WTC11 (cell line): Measurements from ENCODE around the gene ZIC5. TPM values are rescaled to one million over a fixed set of nuclear protein-coding genes. Genes with fewer than 3 reads are reported as not detected.

Source experiments
- ATAC-seq: fragments of 200-7000 bp; cut with Tn5 transposase; 2 replicates; pipeline ENCODE4 v1.10.0; 2021; ENCODE audit warnings: mild to moderate bottlenecking, moderate library complexity
- CTCF ChIA-PET: fragments of 300-600 bp; sonication (Branson Sonifier 250); formaldehyde crosslinking; loops from one replicate; lab custom pipeline; 2021; ENCODE audit warnings: antibody characterized with exemption; lab: Charles Lee
- POLR2A ChIA-PET: fragments of 350-600 bp; sonication (Branson Sonifier 250); formaldehyde crosslinking; loops from one replicate; lab custom pipeline; 2021; ENCODE audit warnings: antibody characterized with exemption; lab: Charles Lee
- DNase-seq: peaks from one replicate; pipeline ENCODE4 v3.0.0; 2021; ENCODE audit warnings: low spot score
- H3K27ac Mint-ChIP-seq: 2 replicates; pipeline ENCODE4 v1.8.0; 2021; ENCODE audit warnings: mixed read lengths
- H3K27me3 Mint-ChIP-seq: 2 replicates; pipeline ENCODE4 v1.8.0; 2021; ENCODE audit warnings: low read depth, mild to moderate bottlenecking, moderate library complexity, mixed read lengths
- H3K36me3 Mint-ChIP-seq: 2 replicates; pipeline ENCODE4 v1.8.0; 2021; ENCODE audit warnings: mixed read lengths
- H3K4me1 Mint-ChIP-seq: 2 replicates; pipeline ENCODE4 v1.8.0; 2022; ENCODE audit warnings: mixed read lengths
- H3K4me3 Mint-ChIP-seq: 2 replicates; pipeline ENCODE4 v1.8.0; 2021; ENCODE audit warnings: mild to moderate bottlenecking, moderate library complexity, mixed read lengths
- H3K9me3 Mint-ChIP-seq: 2 replicates; pipeline ENCODE4 v1.8.0; 2021; ENCODE audit warnings: mixed read lengths
- AFF4 ChIP-seq: sonication (generic); formaldehyde crosslinking; IDR thresholded peaks from 2 replicates; pipeline ENCODE4 v1.8.1; 2023; ENCODE audit warnings: mild to moderate bottlenecking, missing genetic modification reagents, borderline replicate concordance
- ATF1 ChIP-seq: sonication (generic); formaldehyde crosslinking; IDR thresholded peaks from 2 replicates; pipeline ENCODE4 v1.8.1; 2023; ENCODE audit warnings: mild to moderate bottlenecking, moderate library complexity, missing genetic modification reagents
- CREM ChIP-seq: sonication (generic); formaldehyde crosslinking; IDR thresholded peaks from 2 replicates; pipeline ENCODE4 v1.8.1; 2022; ENCODE audit warnings: mild to moderate bottlenecking, missing genetic modification reagents, moderate library complexity
- E2F4 ChIP-seq: sonication (generic); formaldehyde crosslinking; IDR thresholded peaks from 2 replicates; pipeline ENCODE4 v1.8.1; 2022; ENCODE audit warnings: low read depth, mild to moderate bottlenecking, moderate library complexity, missing genetic modification reagents, borderline replicate concordance
- E2F5 ChIP-seq: sonication (generic); formaldehyde crosslinking; IDR thresholded peaks from 2 replicates; pipeline ENCODE4 v1.8.1; 2022; ENCODE audit warnings: mild to moderate bottlenecking, moderate library complexity, missing genetic modification reagents
- EMX1 ChIP-seq: fragments of 250-450 bp; sonication (Bioruptor Pico); IDR thresholded peaks from 2 replicates; pipeline ENCODE4 v1.8.0; 2021; ENCODE audit warnings: mild to moderate bottlenecking
- ESRRA ChIP-seq: sonication (generic); formaldehyde crosslinking; IDR thresholded peaks from 2 replicates; pipeline ENCODE4 v1.8.1; 2022; ENCODE audit warnings: mild to moderate bottlenecking, missing genetic modification reagents, borderline replicate concordance
- FOXK1 ChIP-seq: sonication (generic); formaldehyde crosslinking; IDR thresholded peaks from 2 replicates; pipeline ENCODE4 v1.8.0; 2022; ENCODE audit warnings: mild to moderate bottlenecking, moderate library complexity, missing genetic modification reagents
- GABPB1 ChIP-seq: sonication (generic); formaldehyde crosslinking; IDR thresholded peaks from 2 replicates; pipeline ENCODE4 v1.8.1; 2023; ENCODE audit warnings: mild to moderate bottlenecking, missing genetic modification reagents
- HMGA2 ChIP-seq: fragments of 250-450 bp; sonication (Bioruptor Pico); IDR thresholded peaks from 2 replicates; pipeline ENCODE4 v1.4.0; 2021; ENCODE audit warnings: mild to moderate bottlenecking, moderate library complexity
- HMGXB4 ChIP-seq: sonication (generic); formaldehyde crosslinking; IDR thresholded peaks from 2 replicates; pipeline ENCODE4 v1.8.1; 2023; ENCODE audit warnings: mild to moderate bottlenecking, moderate library complexity, missing genetic modification reagents
- JUN ChIP-seq: sonication (generic); formaldehyde crosslinking; IDR thresholded peaks from 2 replicates; pipeline ENCODE4 v1.8.0; 2023; ENCODE audit warnings: mild to moderate bottlenecking, missing genetic modification reagents
- NR3C1 ChIP-seq: sonication (generic); formaldehyde crosslinking; conservative IDR thresholded peaks from 2 replicates; pipeline ENCODE4 v1.8.1; 2023; ENCODE audit warnings: low read depth, mild to moderate bottlenecking, missing genetic modification reagents
- RELA ChIP-seq: sonication (generic); formaldehyde crosslinking; IDR thresholded peaks from 2 replicates; pipeline ENCODE4 v1.8.1; 2022; ENCODE audit warnings: missing genetic modification reagents, mild to moderate bottlenecking, borderline replicate concordance
- SOX15 ChIP-seq: fragments of 250-450 bp; sonication (Bioruptor Pico); IDR thresholded peaks from 2 replicates; pipeline ENCODE4 v1.9.0; 2021; ENCODE audit warnings: mild to moderate bottlenecking
- TCF7 ChIP-seq: sonication (generic); formaldehyde crosslinking; IDR thresholded peaks from 2 replicates; pipeline ENCODE4 v1.8.0; 2022; ENCODE audit warnings: mild to moderate bottlenecking, low read depth, missing genetic modification reagents, moderate library complexity
- TEAD4 ChIP-seq: sonication (generic); formaldehyde crosslinking; IDR thresholded peaks from 2 replicates; pipeline ENCODE4 v1.8.0; 2022; ENCODE audit warnings: mild to moderate bottlenecking, missing genetic modification reagents
- TP53 ChIP-seq: sonication (generic); formaldehyde crosslinking; IDR thresholded peaks from 2 replicates; pipeline ENCODE4 v1.8.1; 2023; ENCODE audit warnings: mild to moderate bottlenecking, missing genetic modification reagents
- ZNF138 ChIP-seq: sonication (generic); formaldehyde crosslinking; conservative IDR thresholded peaks from 2 replicates; pipeline ENCODE4 v1.8.1; 2022; ENCODE audit warnings: mild to moderate bottlenecking, moderate library complexity, missing genetic modification reagents
- total RNA-seq: library from RNA; stranded (reverse); gene quantifications from 3 replicates; pipeline ENCODE4 v1.2.3, GENCODE V29; 2021
- TF ChIP-seq, protein P1 (sequence below): sonication (generic); formaldehyde crosslinking; IDR thresholded peaks from 2 replicates; pipeline ENCODE4 v1.8.0; 2022; ENCODE audit warnings: mild to moderate bottlenecking, missing genetic modification reagents

Gene ZIC5
- total RNA-seq, 1 experiment from 2014 or later: 46.4 TPM

GRCh38 chr13:99980824-99981734 is 9.5 kb upstream of the ZIC5 start (continued):
- TF ChIP-seq E2F4 (CRISPR knock-in tag) (peak; percentile 2; the same call in 1 of the 2 replicates), ZNF138 (CRISPR knock-in tag) (0 out of 2 replicates have a peak, but pooled peaks have one; percentile 78), TCF7 (CRISPR knock-in tag) (no peak)

GRCh38 chr13:99980201-99980823 is 8.7 kb upstream of the ZIC5 start:
- DNase-seq (peak; percentile 87), ATAC-seq (peak; percentile 27)
- no peak overlapping the region for H3K27ac Mint-ChIP-seq
- H3K9me3 Mint-ChIP-seq: no peaks in the 10 kb centered on the region
- peak overlapping the region; percentile 76 for H3K4me3 Mint-ChIP-seq
- ChIA-PET CTCF (interaction anchor here (0.6 to 2.0 kb wide), 11 partner anchors 9 to 324 kb away, joined by 3 to 9 read pairs (median 3); partner anchors contain the start of gene ZIC5), POLR2A (interaction anchor here (0.8 to 7.1 kb wide), 17 partner anchors 9 to 374 kb away, joined by 3 to 67 read pairs (median 6); partner anchors contain the start of genes CLYBL, PCCA and ZIC5)
- peaks cover 26% of the 10 kb centered on the region for H3K36me3 Mint-ChIP-seq
- peaks cover 38% of the 10 kb centered on the region for H3K27me3 Mint-ChIP-seq
- peaks cover 37% of the 10 kb centered on the region for H3K4me1 Mint-ChIP-seq
- TF ChIP-seq HMGA2 (no peak), GABPB1 (CRISPR knock-in tag) (0 out of 2 replicates have a peak, but pooled peaks have one; percentile 17), TEAD4 (no peak), ESRRA (CRISPR knock-in tag) (0 out of 2 replicates have a peak, but pooled peaks have one; percentile 30), NR3C1 (CRISPR knock-in tag) (no peak), AFF4 (CRISPR knock-in tag) (0 out of 2 replicates have a peak, but pooled peaks have one; percentile 45), EMX1 (CRISPR knock-in tag) (no peak), HMGXB4 (CRISPR knock-in tag) (0 out of 2 replicates have a peak, but pooled peaks have one; percentile 46), JUN (CRISPR knock-in tag) (peak; percentile 73; the same call in 1 of the 2 replicates), ATF1 (CRISPR knock-in tag) (peak; percentile 45; the same call in 1 of the 2 replicates), FOXK1 (CRISPR knock-in tag) (peak; percentile 59; the same call in 1 of the 2 replicates), TP53 (CRISPR knock-in tag) (peak; percentile 31), CREM (CRISPR knock-in tag) (peak; percentile 69), SOX15 (CRISPR knock-in tag) (no peak), E2F5 (peak; percentile 82; the same call in 1 of the 2 replicates), RELA (CRISPR knock-in tag) (0 out of 2 replicates have a peak, but pooled peaks have one; percentile 43)
- TF ChIP-seq, protein P1, sequence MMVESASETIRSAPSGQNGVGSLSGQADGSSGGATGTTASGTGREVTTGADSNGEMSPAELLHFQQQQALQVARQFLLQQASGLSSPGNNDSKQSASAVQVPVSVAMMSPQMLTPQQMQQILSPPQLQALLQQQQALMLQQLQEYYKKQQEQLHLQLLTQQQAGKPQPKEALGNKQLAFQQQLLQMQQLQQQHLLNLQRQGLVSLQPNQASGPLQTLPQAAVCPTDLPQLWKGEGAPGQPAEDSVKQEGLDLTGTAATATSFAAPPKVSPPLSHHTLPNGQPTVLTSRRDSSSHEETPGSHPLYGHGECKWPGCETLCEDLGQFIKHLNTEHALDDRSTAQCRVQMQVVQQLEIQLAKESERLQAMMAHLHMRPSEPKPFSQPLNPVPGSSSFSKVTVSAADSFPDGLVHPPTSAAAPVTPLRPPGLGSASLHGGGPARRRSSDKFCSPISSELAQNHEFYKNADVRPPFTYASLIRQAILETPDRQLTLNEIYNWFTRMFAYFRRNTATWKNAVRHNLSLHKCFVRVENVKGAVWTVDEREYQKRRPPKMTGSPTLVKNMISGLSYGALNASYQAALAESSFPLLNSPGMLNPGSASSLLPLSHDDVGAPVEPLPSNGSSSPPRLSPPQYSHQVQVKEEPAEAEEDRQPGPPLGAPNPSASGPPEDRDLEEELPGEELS (CRISPR knock-in tag): 0 out of 2 replicates have a peak, but pooled peaks have one; percentile 17
